ENCODE measurements around the gene FAM13B.

Gene FAM13B

DNA sequence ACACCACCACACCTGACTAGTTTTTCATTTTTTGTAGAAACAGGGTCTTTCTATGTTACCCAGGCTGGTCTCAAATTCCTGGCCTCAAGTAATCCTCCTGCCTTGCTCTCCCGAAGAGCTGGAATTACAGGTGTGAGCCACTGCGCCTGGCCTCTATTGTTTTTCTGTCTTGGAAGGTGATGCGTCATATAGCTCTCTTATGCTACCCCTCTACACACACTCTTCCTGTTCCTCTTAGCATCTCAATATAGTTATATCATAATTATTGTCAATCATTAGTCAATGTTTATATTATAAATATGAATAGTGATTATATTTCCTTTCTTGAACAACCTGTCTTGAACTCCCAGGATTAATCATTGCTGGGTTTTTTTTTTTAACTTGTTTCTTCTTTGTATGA lies 136.3 kb downstream of the FAM13B start:
- no peak overlapping the region for H3K9ac ChIP-seq (ENCODE audit: low read length)
- H3K27me3 ChIP-seq (ENCODE audit: low read length), result no peaks in the 10 kb centered on the region
- no peak overlapping the region for H3K4me2 ChIP-seq (ENCODE audit: low read depth, low read length, poor library complexity, severe bottlenecking)
- H3K9me3 ChIP-seq (ENCODE audit: insufficient read depth, low read length), result no peaks in the 10 kb centered on the region
- no peaks in the 10 kb centered on the region for H3K9me2 ChIP-seq (replicated peaks; ENCODE audit: insufficient read depth, low read length)
- H3K27ac ChIP-seq (ENCODE audit: low read depth, low read length), result no peak overlapping the region
- H2AFZ ChIP-seq (ENCODE audit: low read depth, low read length, severe bottlenecking), result no peak overlapping the region
- no peaks in the 10 kb centered on the region for H3K79me2 ChIP-seq (ENCODE audit: insufficient read depth, low read length)
- no peak for TF ChIP-seq EZH2phosphoT487 (conservative IDR thresholded peaks at IDR 0.05; ENCODE audit: low read length)
- no peak for TF ChIP-seq CTCF (IDR thresholded peaks at IDR 0.05; ENCODE audit: insufficient read depth, low read length, poor library complexity, severe bottlenecking)
- H3F3A ChIP-seq (ENCODE audit: insufficient read depth), result no peaks in the 10 kb centered on the region
- H3K36me3 ChIP-seq (ENCODE audit: low read length), result no peaks in the 10 kb centered on the region
- H3K4me3 ChIP-seq (ENCODE audit: insufficient read depth, low read length, poor library complexity, severe bottlenecking), result no peak overlapping the region
- no peaks in the 10 kb centered on the region for H4K20me1 ChIP-seq (ENCODE audit: low read depth, low read length)

- TF ChIP-seq EZH2phosphoT487 (conservative IDR thresholded peaks at IDR 0.05; ENCODE audit: low read length) (no peak), CTCF (IDR thresholded peaks at IDR 0.05; ENCODE audit: insufficient read depth, low read length, poor library complexity, severe bottlenecking) (no peak)
- Histone ChIP-seq H3K4me2 (ENCODE audit: low read depth, low read length, poor library complexity, severe bottlenecking) (no peak overlapping the region), H4K20me1 (ENCODE audit: low read depth, low read length) (no peaks in the 10 kb centered on the region), H3K9ac (ENCODE audit: low read length) (no peak overlapping the region), H2AFZ (ENCODE audit: low read depth, low read length, severe bottlenecking) (no peak overlapping the region), H3F3A (ENCODE audit: insufficient read depth) (peaks cover 8% of the 10 kb centered on the region; the same call in 1 of the 2 replicates), H3K36me3 (ENCODE audit: low read length) (no peaks in the 10 kb centered on the region), H3K4me3 (ENCODE audit: insufficient read depth, low read length, poor library complexity, severe bottlenecking) (no peak overlapping the region), H3K27ac (ENCODE audit: low read depth, low read length) (no peak overlapping the region), H3K9me3 (ENCODE audit: insufficient read depth, low read length) (no peaks in the 10 kb centered on the region), H3K27me3 (ENCODE audit: low read length) (no peaks in the 10 kb centered on the region), H3K79me2 (ENCODE audit: insufficient read depth, low read length) (no peaks in the 10 kb centered on the region), H3K9me2 (replicated peaks; ENCODE audit: insufficient read depth, low read length) (no peaks in the 10 kb centered on the region)
These were observed 138.3 kb downstream of the FAM13B start for GRCh38 chr5:137894586-137894985.

DNA sequence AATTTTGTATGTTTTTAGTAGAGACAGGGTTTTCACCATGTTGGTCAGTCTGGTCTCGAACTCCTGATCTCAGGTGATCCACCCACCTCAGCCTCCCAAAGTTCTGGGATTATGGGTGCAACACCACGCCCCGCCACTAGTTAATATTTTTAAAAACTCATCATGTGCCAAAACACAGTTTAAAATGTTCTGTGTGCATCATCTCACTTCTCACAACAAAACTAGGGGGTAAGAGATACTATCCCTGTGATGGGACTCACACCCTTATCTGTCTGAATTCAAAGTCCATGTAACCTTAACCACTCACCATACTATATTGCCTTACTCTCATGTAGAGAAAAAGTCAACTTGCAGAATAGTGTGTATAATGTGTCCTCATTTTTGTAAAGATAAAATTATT lies 141.0 kb downstream of the FAM13B start:
- H4K20me1 ChIP-seq (ENCODE audit: low read depth, low read length), result no peaks in the 10 kb centered on the region
- no peak overlapping the region for H3K9ac ChIP-seq (ENCODE audit: low read length)
- H3K27ac ChIP-seq (ENCODE audit: low read depth, low read length), result no peak overlapping the region
- H3K4me3 ChIP-seq (ENCODE audit: insufficient read depth, low read length, poor library complexity, severe bottlenecking), result no peak overlapping the region
- no peaks in the 10 kb centered on the region for H3K9me3 ChIP-seq (ENCODE audit: insufficient read depth, low read length)
- H3K36me3 ChIP-seq (ENCODE audit: low read length), result no peaks in the 10 kb centered on the region
- no peaks in the 10 kb centered on the region for H3K9me2 ChIP-seq (replicated peaks; ENCODE audit: insufficient read depth, low read length)
- H3K4me2 ChIP-seq (ENCODE audit: low read depth, low read length, poor library complexity, severe bottlenecking), result no peak overlapping the region
- H3F3A ChIP-seq (ENCODE audit: insufficient read depth), result peaks cover 8% of the 10 kb centered on the region; the same call in 1 of the 2 replicates
- no peak overlapping the region for H2AFZ ChIP-seq (ENCODE audit: low read depth, low read length, severe bottlenecking)
- H3K79me2 ChIP-seq (ENCODE audit: insufficient read depth, low read length), result no peaks in the 10 kb centered on the region
- TF ChIP-seq EZH2phosphoT487 (conservative IDR thresholded peaks at IDR 0.05; ENCODE audit: low read length), result no peak
- H3K27me3 ChIP-seq (ENCODE audit: low read length), result no peaks in the 10 kb centered on the region

DNA sequence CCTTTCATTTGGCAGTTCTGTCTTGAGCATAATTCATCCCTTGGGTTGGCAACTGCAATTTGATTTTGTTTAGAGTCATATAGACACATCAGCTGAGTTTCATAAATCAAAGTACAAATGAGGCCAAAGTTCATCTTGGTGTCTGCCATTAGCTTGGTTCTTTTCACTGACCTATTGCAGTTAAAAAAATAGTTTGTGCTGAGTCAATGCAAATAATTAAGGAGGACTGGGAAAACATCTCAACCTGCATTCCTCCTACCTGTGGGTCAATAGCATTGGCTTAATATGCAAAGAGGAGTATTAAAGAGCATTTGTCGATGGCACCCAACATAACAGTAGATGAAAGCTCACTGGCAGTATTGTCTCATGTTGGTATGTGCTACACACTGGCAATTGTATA lies 142.0 kb downstream of the FAM13B start:
- no peak overlapping the region for H3K9ac ChIP-seq (ENCODE audit: low read length)
- no peaks in the 10 kb centered on the region for H3K9me2 ChIP-seq (replicated peaks; ENCODE audit: insufficient read depth, low read length)
- H3K4me2 ChIP-seq (ENCODE audit: low read depth, low read length, poor library complexity, severe bottlenecking), result no peak overlapping the region
- H3F3A ChIP-seq (ENCODE audit: insufficient read depth), result peaks cover 8% of the 10 kb centered on the region; the same call in 1 of the 2 replicates
- TF ChIP-seq EZH2phosphoT487 (conservative IDR thresholded peaks at IDR 0.05; ENCODE audit: low read length), result no peak
- TF ChIP-seq CTCF (IDR thresholded peaks at IDR 0.05; ENCODE audit: insufficient read depth, low read length, poor library complexity, severe bottlenecking), result no peak
- no peaks in the 10 kb centered on the region for H3K36me3 ChIP-seq (ENCODE audit: low read length)
- no peaks in the 10 kb centered on the region for H3K27me3 ChIP-seq (ENCODE audit: low read length)
- no peak overlapping the region for H3K4me3 ChIP-seq (ENCODE audit: insufficient read depth, low read length, poor library complexity, severe bottlenecking)
- H3K9me3 ChIP-seq (ENCODE audit: insufficient read depth, low read length), result no peaks in the 10 kb centered on the region
- no peak overlapping the region for H3K27ac ChIP-seq (ENCODE audit: low read depth, low read length)
- no peaks in the 10 kb centered on the region for H4K20me1 ChIP-seq (ENCODE audit: low read depth, low read length)
- no peaks in the 10 kb centered on the region for H3K79me2 ChIP-seq (ENCODE audit: insufficient read depth, low read length)
- no peak overlapping the region for H2AFZ ChIP-seq (ENCODE audit: low read depth, low read length, severe bottlenecking)

Data from SU-DHL-6 (cell line).